NCI-H2029 (cell line): ENCODE measurements around the gene SLC7A5.
"Not testable (repeated sequence)": the region's sequence is repeated elsewhere in the genome, so short reads cannot be mapped to it uniquely, and the experiment has no call there.

ENCODE experiments used
- DNase-seq: peaks from one replicate; lab custom pipeline; 2025; lab: John Stamatoyannopoulos, UW

Gene SLC7A5

DNA sequence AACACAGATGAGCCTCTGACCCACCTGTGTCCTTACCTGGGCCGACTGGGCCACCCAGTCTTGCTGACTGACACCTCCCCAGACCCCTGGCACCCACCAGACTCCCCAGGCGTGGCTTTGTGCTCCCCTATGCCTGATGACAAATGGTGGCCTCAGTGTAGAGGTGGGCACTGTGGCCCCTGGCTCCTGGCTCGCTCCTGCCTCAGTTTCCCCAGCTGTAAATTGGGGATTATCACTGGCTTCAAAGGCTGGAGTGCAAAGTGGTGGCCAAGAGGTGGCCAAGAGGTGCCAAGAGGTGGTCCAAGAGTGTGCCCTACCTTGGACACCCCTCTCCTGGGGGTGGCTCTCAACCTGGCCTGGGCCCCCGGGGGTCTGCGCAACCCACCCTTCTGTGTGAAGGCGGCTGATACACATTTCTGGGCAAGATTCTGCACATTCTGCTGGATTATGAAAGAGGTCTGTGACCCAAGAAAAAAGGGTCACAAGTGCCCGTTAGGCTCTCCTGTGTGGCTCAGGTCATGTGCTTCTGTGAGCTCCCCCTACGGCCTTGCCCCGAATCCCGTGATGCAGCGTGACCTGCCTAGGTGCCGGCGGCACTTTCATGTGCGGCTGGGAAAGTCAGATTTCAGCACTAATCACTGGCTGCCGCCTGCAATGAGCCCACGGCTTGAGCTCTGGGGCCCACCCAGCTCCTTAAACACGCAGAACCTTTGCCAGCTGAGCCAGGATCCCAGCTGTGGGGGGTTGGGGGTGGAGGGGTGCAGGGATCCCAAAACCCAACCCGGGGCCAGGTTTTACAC is 7.8 kb downstream of the SLC7A5 start:
- not testable (repeated sequence) for DNase-seq

DNA sequence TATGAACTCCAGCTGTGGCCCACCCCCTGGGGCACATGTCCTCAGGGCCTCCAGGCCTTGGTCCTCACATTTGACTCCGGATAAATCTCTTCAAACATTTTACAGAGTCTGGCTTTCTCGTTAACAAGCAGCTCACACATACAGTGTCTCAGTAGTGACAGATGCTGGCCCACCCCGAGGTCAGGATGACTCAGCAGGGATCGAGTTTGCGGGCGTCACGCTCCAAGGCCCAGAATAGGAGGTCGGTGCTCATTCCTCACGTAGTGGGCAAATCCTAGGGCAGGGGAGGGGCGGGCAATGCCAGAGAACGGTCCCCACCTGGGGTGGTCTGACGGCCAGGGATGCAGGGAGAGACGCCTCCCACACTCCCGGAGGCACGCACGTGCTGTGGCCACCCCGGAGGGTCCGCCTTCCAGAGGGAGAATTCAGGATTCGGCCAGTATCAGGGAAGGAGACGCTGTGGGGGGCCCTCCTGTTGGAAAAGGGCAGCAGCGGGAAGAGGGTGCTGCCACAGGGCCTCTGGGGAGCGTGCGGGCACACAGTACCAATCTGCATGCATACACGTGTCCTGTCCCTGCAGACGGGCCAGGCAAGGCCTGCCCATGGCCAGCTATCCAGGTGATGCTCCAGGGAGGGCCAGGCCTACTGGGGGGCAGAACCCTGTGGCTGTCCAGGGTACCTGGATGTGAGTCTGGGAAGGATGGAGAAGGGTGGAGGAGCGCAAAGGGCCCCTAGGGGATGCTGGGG is 8.6 kb downstream of the SLC7A5 start:
- DNase-seq = no peak

DNA sequence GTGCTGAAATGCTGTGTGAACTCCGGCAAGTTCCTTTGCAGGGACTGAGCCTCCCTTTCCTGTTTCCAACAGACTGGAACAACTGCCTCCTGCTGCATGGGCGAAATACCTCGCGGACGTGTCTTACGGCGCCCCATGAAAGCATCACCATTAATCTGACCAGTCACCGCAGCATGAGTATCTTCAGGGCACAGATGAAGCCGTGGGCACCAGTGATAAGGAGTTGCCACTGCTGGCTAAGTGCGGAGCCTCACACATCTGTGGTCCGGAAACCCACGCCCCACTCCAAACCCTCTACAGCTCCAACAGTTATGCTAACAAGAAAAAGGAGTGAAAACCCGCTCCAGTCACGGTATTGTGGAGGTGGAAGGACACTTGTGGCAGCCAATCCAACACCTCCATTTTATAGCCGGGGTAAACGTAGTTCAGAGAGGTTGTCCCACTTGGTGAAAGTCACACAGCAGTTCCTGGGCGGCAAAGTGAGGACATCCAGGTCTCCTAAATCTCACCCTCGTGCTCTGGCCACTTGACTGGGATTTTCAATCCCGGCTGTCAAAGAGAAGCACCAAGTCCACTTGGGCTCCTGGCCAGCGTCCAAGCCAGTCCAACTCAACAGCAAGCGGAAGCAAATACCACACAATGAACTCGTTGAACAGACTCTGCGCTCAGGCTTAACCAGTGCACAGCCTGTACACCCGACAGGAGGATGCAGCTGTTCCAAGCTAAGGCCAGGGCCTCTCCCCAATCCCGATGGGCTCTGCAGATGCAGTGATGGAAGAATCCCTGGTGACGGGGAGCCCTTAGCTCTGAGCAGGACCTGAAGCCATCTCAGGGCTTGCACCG is 10.9 kb downstream of the SLC7A5 start:
- DNase-seq = not testable (repeated sequence)

DNA sequence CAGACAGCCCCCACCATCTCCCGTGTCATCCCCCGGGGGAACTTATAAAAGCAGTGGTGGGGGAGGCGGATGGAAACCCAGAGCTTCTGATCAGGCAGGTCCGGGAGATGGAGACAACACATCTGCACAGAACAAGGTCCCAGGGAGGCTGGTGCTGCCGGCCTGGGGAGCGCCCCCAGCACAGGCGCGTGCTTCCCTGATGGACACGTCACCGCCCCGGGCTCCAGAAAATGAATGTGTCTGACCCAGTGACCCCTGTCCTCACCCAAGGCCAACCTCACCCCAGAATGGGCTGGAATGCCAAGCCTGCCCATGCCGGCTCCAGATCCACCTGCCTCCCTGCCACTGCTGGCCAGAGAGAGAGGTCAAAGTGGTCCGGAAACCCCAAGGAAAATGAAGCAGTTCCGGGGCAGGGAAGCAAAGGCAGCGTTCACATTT is 12.5 kb downstream of the SLC7A5 start:
- no peak for DNase-seq

DNA sequence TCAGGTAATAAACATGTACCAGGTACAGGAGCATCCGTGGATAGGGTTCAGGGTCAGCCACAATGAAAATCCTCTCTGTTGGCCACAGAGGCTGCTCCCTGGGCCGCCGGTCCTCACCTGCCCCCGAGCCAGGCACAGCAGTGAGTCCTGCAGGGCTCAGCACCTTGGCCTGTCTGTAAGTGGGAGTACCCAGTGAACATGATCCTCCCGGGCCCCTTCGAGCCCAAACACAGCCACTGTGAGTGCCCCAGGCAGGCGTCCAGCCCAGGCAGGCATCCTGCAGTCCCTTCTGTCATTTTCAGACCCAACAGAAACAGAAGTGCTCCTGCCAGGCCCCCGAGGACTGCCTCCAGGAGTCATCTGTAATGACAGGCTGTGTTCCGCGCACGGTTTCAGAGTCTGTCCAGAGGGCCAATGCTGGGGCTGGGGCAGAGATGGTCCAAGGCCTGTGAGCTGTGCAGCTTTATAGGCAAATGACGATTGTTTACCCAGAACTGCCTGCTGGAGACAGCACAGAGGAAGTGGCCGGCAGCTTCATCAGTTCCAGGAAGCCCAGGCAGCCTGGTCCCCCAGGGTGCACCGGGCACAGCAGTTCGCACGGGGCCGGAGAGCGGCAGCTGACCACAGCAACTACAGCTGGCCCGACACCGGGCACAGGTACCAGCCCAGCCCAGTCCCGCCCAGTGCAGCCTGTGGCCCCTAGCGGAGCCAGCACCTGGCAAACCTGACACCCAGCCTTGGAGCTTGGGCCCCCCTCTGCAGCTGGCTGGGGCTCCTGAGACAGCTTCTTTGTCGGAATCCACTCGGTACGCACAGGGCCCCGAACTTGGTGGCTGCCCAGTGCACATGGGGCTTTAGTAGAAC is 13.2 kb downstream of the SLC7A5 start:
- DNase-seq = no peak

DNA sequence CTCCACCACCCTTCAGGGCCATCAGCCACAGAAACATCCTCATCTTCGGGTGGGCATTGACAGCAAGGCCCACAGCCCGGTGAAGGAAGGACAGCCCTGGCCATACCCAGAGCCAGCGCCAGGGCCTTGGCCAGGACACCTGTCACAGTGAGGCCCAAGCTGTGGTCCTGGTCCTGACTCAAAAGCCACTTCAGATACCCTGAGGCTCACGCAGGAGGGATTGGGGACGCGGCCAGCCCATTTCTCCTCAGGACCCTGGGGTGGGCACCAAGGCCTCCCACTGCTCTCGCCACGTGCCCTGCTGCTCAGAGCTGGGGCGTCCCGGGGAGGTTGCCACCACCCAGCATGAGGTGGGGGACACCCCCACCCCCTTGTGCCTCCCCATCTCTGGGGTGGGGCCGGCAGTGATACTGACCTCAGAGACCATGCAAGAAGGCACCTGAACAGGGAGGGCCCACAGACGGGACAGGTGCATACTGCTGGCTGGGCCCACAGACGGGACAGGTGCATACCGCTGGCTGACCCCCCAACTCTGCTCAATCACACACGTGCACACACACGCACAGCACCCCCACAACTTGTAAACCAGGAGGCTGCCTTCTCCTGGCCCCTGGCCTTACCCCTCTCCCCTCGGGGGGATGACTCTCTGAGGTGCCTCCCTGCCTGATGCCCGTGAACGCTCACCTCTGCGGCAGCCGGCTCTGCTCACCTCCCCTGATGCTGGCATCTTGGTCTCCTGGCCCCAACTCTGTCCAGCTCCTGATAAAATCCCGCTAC is 14.2 kb downstream of the SLC7A5 start:
- DNase-seq = no peak

DNA sequence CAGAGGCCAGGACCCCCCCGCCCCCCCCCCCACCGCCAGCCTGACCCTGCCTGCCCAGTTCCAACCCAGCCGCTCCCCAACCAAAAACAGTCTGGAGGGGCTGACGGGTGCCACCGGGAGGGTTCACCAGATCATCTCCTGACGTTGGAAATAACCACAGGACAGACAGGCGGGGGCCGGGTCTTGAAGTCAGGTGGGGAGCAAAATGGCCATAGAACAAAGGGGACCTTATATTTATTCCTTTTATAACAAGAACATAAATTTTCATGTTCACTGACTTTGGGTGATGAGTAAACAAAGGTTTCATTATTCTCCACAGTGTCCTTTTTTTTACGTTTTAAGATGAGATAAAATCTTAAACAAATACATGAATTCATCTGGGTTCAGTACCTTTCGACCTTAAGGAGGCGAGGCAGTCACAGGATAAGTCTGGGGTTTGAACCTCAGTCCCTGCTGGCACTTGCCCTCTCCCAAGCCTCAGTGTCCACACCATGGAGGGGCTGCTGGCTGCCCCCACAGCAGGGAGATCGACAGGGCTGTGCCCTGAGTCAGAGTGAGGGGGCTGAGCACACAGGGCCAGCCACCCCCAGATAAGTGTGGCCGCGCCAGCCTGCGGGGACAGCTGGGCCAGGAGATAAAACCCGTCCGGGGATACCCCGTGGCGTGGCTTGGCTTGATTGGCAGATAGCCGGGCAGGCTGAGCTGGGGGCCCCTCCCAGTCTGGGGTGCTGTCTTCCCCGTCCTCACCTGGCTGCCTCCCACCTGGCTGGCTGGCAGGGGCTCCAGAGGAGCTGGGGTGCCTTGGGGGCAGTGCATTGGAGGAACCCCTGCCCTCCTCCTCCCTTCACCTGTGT is 15.0 kb downstream of the SLC7A5 start:
- no peak for DNase-seq

DNA sequence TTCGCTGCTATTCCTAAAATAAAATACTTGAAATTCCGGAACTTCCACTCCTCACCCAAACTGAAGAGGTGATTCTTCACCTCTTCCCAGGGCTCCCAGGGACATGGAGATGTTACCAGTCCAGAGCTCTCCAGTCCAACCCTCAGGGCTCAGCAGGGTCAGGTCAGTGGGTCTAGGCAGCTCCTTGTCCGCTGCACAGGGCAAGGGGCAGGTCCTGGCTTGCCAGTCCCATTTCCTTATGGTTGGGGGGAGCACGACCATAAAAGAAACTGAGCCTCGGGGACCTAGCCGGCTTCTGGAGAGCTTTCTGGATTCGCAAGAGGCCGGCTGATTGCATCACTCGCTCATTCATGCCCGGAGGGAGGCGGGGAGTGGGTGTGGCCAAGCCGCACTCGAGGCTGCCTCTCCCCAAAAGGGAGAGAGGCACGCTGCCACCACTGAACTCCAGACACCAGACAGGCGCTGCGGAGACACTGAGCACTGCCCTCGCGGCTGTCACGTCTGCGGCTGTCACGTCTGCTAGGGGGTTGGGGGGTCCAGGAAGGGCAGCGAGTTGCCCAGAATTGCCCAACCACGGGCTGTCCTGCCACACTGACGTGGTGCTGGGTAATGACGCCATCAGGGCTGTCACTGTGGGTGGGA is 15.8 kb downstream of the SLC7A5 start:
- DNase-seq = peak; percentile 49

DNA sequence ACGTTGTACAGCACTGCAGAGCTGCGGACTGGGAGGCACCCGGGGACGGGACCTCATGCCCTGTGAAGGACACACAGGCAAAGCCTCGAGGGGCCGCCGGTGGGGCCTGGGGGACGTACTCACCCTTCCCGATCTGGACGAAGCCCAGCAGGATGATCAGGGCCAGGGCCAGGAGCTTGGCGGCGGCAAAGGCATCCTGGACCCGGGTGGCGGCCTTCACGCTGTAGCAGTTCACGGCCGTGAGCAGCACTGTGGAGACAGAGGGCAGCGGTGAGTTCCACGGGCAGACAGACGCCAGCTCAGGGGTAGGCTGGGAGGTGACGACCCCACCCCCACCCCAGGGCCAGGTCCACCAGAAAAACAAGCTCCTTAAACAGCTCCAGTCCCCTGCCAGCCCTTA is 17.7 kb downstream of the SLC7A5 start:
- no peak for DNase-seq

DNA sequence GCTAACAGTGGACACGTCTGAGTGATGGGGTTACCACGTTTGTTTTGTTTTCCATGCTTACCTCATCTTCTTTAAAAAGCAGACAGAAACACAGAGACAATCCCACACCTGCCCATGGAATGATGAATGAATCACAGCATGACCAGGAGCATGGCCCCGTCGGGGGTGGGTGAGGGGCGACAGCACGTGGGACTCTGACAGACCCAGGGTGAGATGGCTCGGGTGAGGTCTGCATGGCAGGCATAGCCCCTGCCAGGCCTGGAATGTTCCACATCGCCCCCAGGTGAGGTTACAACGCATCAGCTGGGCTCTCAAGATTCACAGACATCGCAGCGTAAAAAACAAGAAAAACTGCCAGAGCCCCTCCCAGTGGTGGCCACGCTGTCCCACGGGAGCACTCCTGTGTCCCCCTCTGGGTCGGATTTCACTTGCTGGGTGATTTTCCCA is 18.1 kb downstream of the SLC7A5 start:
- no peak for DNase-seq

DNA sequence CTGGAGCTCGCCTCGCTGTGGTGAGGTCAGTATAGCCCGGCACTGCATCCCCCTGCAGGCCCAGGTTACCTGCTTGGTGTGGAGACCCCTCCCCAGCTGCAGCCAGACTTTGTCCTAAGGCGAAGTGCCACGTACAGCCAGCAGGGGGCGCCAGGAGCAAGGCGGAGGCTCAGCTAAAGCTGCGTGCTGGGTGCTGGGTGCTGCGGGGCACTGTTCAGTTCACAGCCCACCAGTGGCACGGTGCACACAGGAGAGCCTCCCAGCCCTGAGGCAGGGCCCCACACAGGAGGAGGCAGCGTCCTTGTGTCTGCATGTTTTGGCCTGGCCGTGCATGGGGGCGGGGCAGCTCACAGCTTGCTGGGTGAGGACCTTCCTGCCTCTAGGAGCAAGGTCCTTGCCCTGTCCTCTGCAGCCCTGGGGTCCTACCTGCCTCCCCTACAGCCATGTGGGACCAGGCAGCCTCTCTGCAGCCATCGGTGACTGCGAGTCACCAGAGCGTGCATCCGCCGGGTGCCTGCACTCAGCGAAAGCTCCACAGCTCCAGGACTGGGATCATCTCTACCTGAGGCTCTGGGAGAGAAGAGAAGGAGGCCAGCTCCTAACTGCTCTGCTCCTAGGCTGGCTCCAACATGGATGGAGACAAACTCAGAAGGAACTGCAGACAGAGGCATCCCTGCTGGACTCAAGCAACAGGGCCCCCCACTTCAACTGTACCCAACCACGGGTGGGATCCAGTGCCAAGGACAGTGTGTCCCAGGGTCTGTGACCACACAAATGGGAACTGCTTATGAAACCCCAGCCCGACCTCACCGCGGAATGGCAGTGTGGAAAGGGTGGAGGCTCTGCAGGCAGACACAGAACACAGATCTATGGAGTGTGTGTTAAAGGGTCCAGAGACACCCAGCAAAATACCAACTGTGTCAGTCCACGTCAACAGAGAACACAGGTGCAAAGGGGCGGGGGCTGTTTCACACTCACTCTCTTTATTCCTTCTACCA is 19.0 kb downstream of the SLC7A5 start:
- DNase-seq = no peak

DNA sequence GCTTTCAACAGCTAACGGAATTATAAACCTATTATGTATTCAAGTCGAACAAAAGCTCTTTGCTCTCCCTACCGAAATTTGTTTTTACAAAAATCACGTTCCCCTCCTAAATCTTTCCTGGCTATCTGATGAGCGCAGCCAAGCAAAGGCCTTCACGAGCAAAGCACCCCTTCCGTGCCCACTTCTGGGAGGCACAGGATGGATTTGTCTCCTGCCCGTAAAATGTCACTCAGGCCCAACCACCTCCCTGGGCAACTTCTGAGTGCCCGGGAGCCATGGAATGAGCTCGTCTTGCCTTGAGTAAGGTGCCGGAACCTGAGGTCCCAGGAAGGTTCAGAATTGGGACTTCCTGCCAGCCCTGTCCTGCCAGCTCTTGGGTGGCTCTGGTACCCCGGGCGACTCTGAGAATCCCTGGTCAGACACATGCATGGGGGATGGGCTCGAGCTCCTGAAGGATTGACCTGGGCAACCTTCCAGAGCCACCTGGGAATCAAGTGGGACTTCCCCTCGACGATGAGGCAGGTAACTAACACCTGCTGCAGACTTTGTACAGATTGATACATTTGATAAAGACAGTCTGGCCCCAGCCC is 19.8 kb downstream of the SLC7A5 start:
- DNase-seq = no peak

DNA sequence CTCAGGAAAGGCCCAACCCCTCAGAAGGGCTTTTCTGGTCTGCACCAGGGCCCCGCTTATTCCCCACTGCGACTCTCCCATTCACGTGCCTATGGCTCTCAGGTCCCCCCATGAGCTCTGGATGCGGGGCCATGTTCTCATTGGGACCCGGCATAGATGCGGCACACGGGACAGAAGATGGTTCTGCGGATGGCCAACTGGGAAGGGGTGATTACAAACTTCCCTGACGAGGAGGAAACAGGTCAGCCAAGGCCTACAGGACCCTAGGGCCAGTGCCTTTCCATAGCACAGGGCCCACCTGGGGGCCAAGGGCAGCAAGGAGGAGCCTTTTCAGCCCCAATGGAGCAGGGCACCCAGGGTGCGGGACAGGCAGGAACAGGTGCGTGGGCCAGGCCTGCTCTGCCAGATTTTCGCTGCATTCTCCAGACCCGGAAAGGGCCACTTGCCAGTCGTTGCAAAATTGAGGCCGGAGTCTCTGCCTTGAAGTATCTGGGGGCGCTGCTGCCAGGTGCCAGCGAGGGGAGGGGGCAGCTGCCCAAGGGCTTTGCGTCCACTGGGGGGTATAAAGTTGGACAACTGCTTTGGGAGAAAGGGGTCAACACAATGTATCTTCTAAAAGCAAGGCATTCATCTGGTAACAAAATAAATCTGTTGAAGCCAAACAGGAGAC is 20.5 kb downstream of the SLC7A5 start:
- no peak for DNase-seq

DNA sequence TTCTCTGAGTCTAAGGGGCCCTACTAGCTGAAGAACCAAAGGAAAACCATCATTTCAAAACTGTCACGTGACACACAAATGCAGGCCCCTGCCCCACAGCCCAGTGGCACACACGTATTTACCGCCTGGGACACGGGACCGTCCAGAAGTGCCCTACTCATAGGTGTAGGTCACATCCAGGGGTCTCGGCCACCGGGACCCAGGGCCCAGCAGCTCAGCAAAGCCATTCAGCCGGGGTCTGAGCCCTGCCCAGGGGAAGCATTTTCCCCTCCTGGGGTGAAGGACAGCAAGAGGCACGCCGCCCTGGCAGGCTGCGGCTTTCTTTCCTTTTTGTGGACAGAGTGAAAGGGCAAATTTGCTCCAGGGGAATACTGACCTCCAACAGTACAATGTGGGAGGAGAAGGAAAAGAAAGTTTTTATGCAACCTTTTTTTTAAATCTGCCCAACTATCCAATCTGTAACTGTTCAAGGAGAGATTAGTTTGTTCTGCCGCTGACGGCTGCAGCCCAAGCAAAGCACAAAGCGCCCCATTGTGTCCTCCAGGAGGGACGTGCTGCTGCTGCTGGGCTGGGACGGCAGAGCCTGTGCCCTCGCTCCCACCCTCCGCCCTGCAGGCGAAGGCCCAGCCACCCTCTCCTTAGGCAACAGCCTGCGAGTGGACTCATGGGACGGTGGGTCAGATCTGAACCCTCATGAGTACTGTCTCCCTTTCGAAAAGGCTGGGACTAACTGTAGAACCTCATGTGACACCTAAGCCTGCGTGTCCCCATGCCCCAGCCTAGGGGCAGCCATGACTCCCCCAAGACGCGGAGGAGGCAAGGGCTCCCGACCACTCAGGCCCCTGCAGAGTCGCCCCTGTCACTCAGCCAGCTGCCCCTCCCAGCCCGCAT is 21.3 kb downstream of the SLC7A5 start:
- no peak for DNase-seq

DNA sequence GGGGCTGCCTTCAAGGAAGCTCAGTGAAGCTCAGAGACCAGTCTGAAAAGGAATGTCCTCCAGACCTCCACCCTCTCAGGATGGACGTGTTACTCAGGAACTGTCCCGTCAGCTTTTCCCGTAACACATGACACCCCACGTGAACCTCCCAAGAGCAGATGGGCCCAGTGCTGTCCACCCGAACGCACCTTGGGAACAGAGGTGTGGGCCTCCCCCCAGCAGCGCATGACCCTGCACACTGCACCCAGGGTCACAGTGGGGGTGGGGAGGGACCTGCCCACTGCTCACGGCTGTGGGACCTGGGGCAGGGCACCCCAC is 21.9 kb downstream of the SLC7A5 start:
- DNase-seq = no peak
